ENCODE measurements around the gene IFI30.

The IFI30 gene

GRCh38 chr19:18176367-18177310 is 3.0 kb downstream of the IFI30 start:
- Histone ChIP-seq H3K36me3 (ENCODE audit: control insufficient read depth, low read depth, low read length) (no peaks in the 10 kb centered on the region), H3K4me1 (ENCODE audit: control insufficient read depth, low read depth, low read length) (no peaks in the 10 kb centered on the region), H3K27ac (ENCODE audit: low read length) (no peak overlapping the region), H3K4me3 (ENCODE audit: low read length) (no peak overlapping the region), H3K9me3 (ENCODE audit: control insufficient read depth, low read depth, low read length) (no peaks in the 10 kb centered on the region), H3K9ac (ENCODE audit: low read length) (no peak overlapping the region), H3K27me3 (ENCODE audit: control insufficient read depth, insufficient read depth, low read length) (peaks cover 20% of the 10 kb centered on the region)

GRCh38 chr19:18179957-18180356 is 6.3 kb downstream of the IFI30 start:
- Histone ChIP-seq H3K27ac (ENCODE audit: low read length) (no peak overlapping the region), H3K27me3 (ENCODE audit: control insufficient read depth, insufficient read depth, low read length) (peaks cover 6% of the 10 kb centered on the region), H3K4me3 (ENCODE audit: low read length) (no peak overlapping the region), H3K9ac (ENCODE audit: low read length) (no peak overlapping the region), H3K9me3 (ENCODE audit: control insufficient read depth, low read depth, low read length) (no peaks in the 10 kb centered on the region), H3K4me1 (ENCODE audit: control insufficient read depth, low read depth, low read length) (no peaks in the 10 kb centered on the region), H3K36me3 (ENCODE audit: control insufficient read depth, low read depth, low read length) (no peaks in the 10 kb centered on the region)

- no peak overlapping the region for H3K27ac ChIP-seq (ENCODE audit: low read length)
- no peak overlapping the region for H3K9ac ChIP-seq (ENCODE audit: low read length)
- no peaks in the 10 kb centered on the region for H3K27me3 ChIP-seq (ENCODE audit: control insufficient read depth, insufficient read depth, low read length)
- peaks cover 5% of the 10 kb centered on the region for H3K4me1 ChIP-seq (ENCODE audit: control insufficient read depth, low read depth, low read length)
- no peak overlapping the region for H3K4me3 ChIP-seq (ENCODE audit: low read length)
- no peaks in the 10 kb centered on the region for H3K9me3 ChIP-seq (ENCODE audit: control insufficient read depth, low read depth, low read length)
- no peaks in the 10 kb centered on the region for H3K36me3 ChIP-seq (ENCODE audit: control insufficient read depth, low read depth, low read length)
These were observed 9.9 kb downstream of the IFI30 start for GRCh38 chr19:18183529-18183928.

GRCh38 chr19:18185538-18185937 is 11.9 kb downstream of the IFI30 start:
- Histone ChIP-seq H3K27ac (ENCODE audit: low read length) (no peak overlapping the region), H3K27me3 (ENCODE audit: control insufficient read depth, insufficient read depth, low read length) (no peaks in the 10 kb centered on the region), H3K9ac (ENCODE audit: low read length) (no peak overlapping the region), H3K4me1 (ENCODE audit: control insufficient read depth, low read depth, low read length) (peaks cover 5% of the 10 kb centered on the region), H3K4me3 (ENCODE audit: low read length) (no peak overlapping the region), H3K9me3 (ENCODE audit: control insufficient read depth, low read depth, low read length) (no peaks in the 10 kb centered on the region), H3K36me3 (ENCODE audit: control insufficient read depth, low read depth, low read length) (no peaks in the 10 kb centered on the region)

- H3K27me3 ChIP-seq (ENCODE audit: control insufficient read depth, insufficient read depth, low read length) = no peaks in the 10 kb centered on the region
- H3K36me3 ChIP-seq (ENCODE audit: control insufficient read depth, low read depth, low read length) = no peaks in the 10 kb centered on the region
- H3K9me3 ChIP-seq (ENCODE audit: control insufficient read depth, low read depth, low read length) = no peaks in the 10 kb centered on the region
- H3K4me1 ChIP-seq (ENCODE audit: control insufficient read depth, low read depth, low read length) = peaks cover 18% of the 10 kb centered on the region
- no peak overlapping the region for H3K27ac ChIP-seq (ENCODE audit: low read length)
- no peak overlapping the region for H3K9ac ChIP-seq (ENCODE audit: low read length)
- no peak overlapping the region for H3K4me3 ChIP-seq (ENCODE audit: low read length)
These were observed 16.7 kb downstream of the IFI30 start for GRCh38 chr19:18190278-18190677.

- Histone ChIP-seq H3K4me1 (ENCODE audit: control insufficient read depth, low read depth, low read length) (peaks cover 13% of the 10 kb centered on the region), H3K27me3 (ENCODE audit: control insufficient read depth, insufficient read depth, low read length) (no peaks in the 10 kb centered on the region), H3K27ac (ENCODE audit: low read length) (no peak overlapping the region), H3K9ac (ENCODE audit: low read length) (no peak overlapping the region), H3K9me3 (ENCODE audit: control insufficient read depth, low read depth, low read length) (no peaks in the 10 kb centered on the region), H3K4me3 (ENCODE audit: low read length) (no peak overlapping the region), H3K36me3 (ENCODE audit: control insufficient read depth, low read depth, low read length) (peaks cover 8% of the 10 kb centered on the region)
These were observed 18.0 kb downstream of the IFI30 start for GRCh38 chr19:18191640-18192062.

- H3K36me3 ChIP-seq (ENCODE audit: control insufficient read depth, low read depth, low read length) = peaks cover 8% of the 10 kb centered on the region
- H3K9ac ChIP-seq (ENCODE audit: low read length) = peak within 1 kb of the TSS; percentile 69
- H3K4me1 ChIP-seq (ENCODE audit: control insufficient read depth, low read depth, low read length) = peaks cover 13% of the 10 kb centered on the region
- H3K27me3 ChIP-seq (ENCODE audit: control insufficient read depth, insufficient read depth, low read length) = no peaks in the 10 kb centered on the region
- H3K4me3 ChIP-seq (ENCODE audit: low read length) = peak within 1 kb of the TSS; percentile 88
- H3K9me3 ChIP-seq (ENCODE audit: control insufficient read depth, low read depth, low read length) = no peaks in the 10 kb centered on the region
- no peak within 1 kb of the TSS for H3K27ac ChIP-seq (ENCODE audit: low read length)
These were observed 19.2 kb downstream of the IFI30 start, which contains the start of gene MPV17L2 for GRCh38 chr19:18192673-18193387. MPV17L2 (plus strand) TSS chr19:18193218; CDS start chr19:18193282, 64 bp downstream.

GRCh38 chr19:18193388-18194180 is 20.0 kb downstream of the IFI30 start:
- Histone ChIP-seq H3K9me3 (ENCODE audit: control insufficient read depth, low read depth, low read length) (no peaks in the 10 kb centered on the region), H3K27ac (ENCODE audit: low read length) (no peak overlapping the region), H3K36me3 (ENCODE audit: control insufficient read depth, low read depth, low read length) (peaks cover 12% of the 10 kb centered on the region), H3K9ac (ENCODE audit: low read length) (peak overlapping the region; percentile 69), H3K27me3 (ENCODE audit: control insufficient read depth, insufficient read depth, low read length) (no peaks in the 10 kb centered on the region), H3K4me1 (ENCODE audit: control insufficient read depth, low read depth, low read length) (peaks cover 13% of the 10 kb centered on the region), H3K4me3 (ENCODE audit: low read length) (peak overlapping the region; percentile 88)

- no peaks in the 10 kb centered on the region for H3K27me3 ChIP-seq (ENCODE audit: control insufficient read depth, insufficient read depth, low read length)
- H3K4me3 ChIP-seq (ENCODE audit: low read length) = peak overlapping the region; percentile 88
- no peaks in the 10 kb centered on the region for H3K9me3 ChIP-seq (ENCODE audit: control insufficient read depth, low read depth, low read length)
- H3K9ac ChIP-seq (ENCODE audit: low read length) = no peak overlapping the region
- H3K27ac ChIP-seq (ENCODE audit: low read length) = no peak overlapping the region
- H3K4me1 ChIP-seq (ENCODE audit: control insufficient read depth, low read depth, low read length) = peaks cover 13% of the 10 kb centered on the region
- peaks cover 12% of the 10 kb centered on the region for H3K36me3 ChIP-seq (ENCODE audit: control insufficient read depth, low read depth, low read length)
These were observed 20.5 kb downstream of the IFI30 start for GRCh38 chr19:18194181-18194530.

- Histone ChIP-seq H3K9ac (ENCODE audit: low read length) (no peak overlapping the region), H3K27ac (ENCODE audit: low read length) (no peak overlapping the region), H3K9me3 (ENCODE audit: control insufficient read depth, low read depth, low read length) (no peaks in the 10 kb centered on the region), H3K36me3 (ENCODE audit: control insufficient read depth, low read depth, low read length) (peaks cover 12% of the 10 kb centered on the region), H3K27me3 (ENCODE audit: control insufficient read depth, insufficient read depth, low read length) (no peaks in the 10 kb centered on the region), H3K4me1 (ENCODE audit: control insufficient read depth, low read depth, low read length) (peaks cover 13% of the 10 kb centered on the region), H3K4me3 (ENCODE audit: low read length) (peak overlapping the region; percentile 88)
These were observed 21.1 kb downstream of the IFI30 start for GRCh38 chr19:18194554-18195238.

- Histone ChIP-seq H3K36me3 (ENCODE audit: control insufficient read depth, low read depth, low read length) (peaks cover 12% of the 10 kb centered on the region), H3K9ac (ENCODE audit: low read length) (no peak overlapping the region), H3K9me3 (ENCODE audit: control insufficient read depth, low read depth, low read length) (no peaks in the 10 kb centered on the region), H3K4me1 (ENCODE audit: control insufficient read depth, low read depth, low read length) (peaks cover 13% of the 10 kb centered on the region), H3K4me3 (ENCODE audit: low read length) (no peak overlapping the region), H3K27me3 (ENCODE audit: control insufficient read depth, insufficient read depth, low read length) (no peaks in the 10 kb centered on the region), H3K27ac (ENCODE audit: low read length) (no peak overlapping the region)
These were observed 22.9 kb downstream of the IFI30 start for GRCh38 chr19:18196511-18196845.

All from iPS-18a (cell line).